IMR-90 (cell line): ENCODE measurements around the gene EMILIN2. TPM values are rescaled to one million over a fixed set of nuclear protein-coding genes. Genes with fewer than 3 reads are reported as not detected.

Experiments
- ATAC-seq: fragments of 200-7000 bp; cut with Tn5 transposase; 2 replicates; pipeline ENCODE4 v1.9.1; 2020; ENCODE audit warnings: low read depth, mild to moderate bottlenecking, moderate library complexity
- BruUV-seq: library from RNA; stranded (reverse); fragments of 400-500 nt; replicated peaks from 2 replicates; lab custom pipeline; 2021; lab: Mats Ljungman, UMichigan
- CTCF ChIA-PET: fragments of 300-600 bp; formaldehyde crosslinking; extraction: SDS; loops from one replicate; lab custom pipeline; 2021; ENCODE audit warnings: antibody characterized with exemption; lab: Yijun Ruan, JAX
- POLR2A ChIA-PET: fragments of 300-600 bp; sonication (Branson Sonifier 250); formaldehyde crosslinking; loops from one replicate; lab custom pipeline; 2022; ENCODE audit warnings: antibody characterized with exemption; ENCODE audit not compliant: unreplicated experiment; lab: Charles Lee
- DNase-seq: peaks from one replicate; pipeline ENCODE4 v3.0.0; 2013
- H2AFZ ChIP-seq: replicated peaks from 2 replicates; pipeline ENCODE3; 2013; ENCODE audit warnings: low read length, mild to moderate bottlenecking; ENCODE audit not compliant: poor library complexity
- H2AK5ac ChIP-seq: 2 replicates; pipeline ENCODE4 v1.6.1; 2013; ENCODE audit warnings: low read depth, low read length, inconsistent platforms
- H2AK9ac ChIP-seq: replicated peaks from 2 replicates; pipeline ENCODE3; 2013; ENCODE audit warnings: mild to moderate bottlenecking, low read depth, low read length, moderate library complexity; ENCODE audit not compliant: poor library complexity
- H2BK120ac ChIP-seq: 2 replicates; pipeline ENCODE4 v1.6.1; 2013; ENCODE audit warnings: low read depth, low read length, inconsistent platforms
- H2BK15ac ChIP-seq: 3 replicates; pipeline ENCODE4 v1.6.1; 2013; ENCODE audit warnings: low read depth, low read length, inconsistent platforms
- H2BK20ac ChIP-seq: 2 replicates; pipeline ENCODE4 v1.6.1; 2013; ENCODE audit warnings: low read depth, mild to moderate bottlenecking, inconsistent platforms, low read length, moderate library complexity
- H2BK5ac ChIP-seq: 2 replicates; pipeline ENCODE4 v1.6.1; 2013; ENCODE audit warnings: mild to moderate bottlenecking, low read depth, low read length, inconsistent platforms; ENCODE audit not compliant: poor library complexity, severe bottlenecking
- H3K14ac ChIP-seq: replicated peaks from 2 replicates; pipeline ENCODE4 v1.6.1; 2013; ENCODE audit warnings: low read depth, low read length, inconsistent platforms
- H3K18ac ChIP-seq: 2 replicates; pipeline ENCODE4 v1.6.1; 2013; ENCODE audit warnings: low read depth, low read length, control low read depth
- H3K23ac ChIP-seq: 2 replicates; pipeline ENCODE4 v1.6.1; 2013; ENCODE audit warnings: low read depth, low read length, inconsistent platforms
- H3K27ac ChIP-seq: 2 replicates; pipeline ENCODE4 v1.5.1; 2013; ENCODE audit warnings: mild to moderate bottlenecking, control low read depth, low read length; ENCODE audit not compliant: insufficient read depth
- H3K27me3 ChIP-seq: 2 replicates; pipeline ENCODE4 v1.6.1; 2013; ENCODE audit warnings: low read length; ENCODE audit not compliant: control insufficient read depth, insufficient read depth
- H3K36me3 ChIP-seq: 2 replicates; pipeline ENCODE4 v1.6.1; 2013; ENCODE audit warnings: low read length, mixed read lengths; ENCODE audit not compliant: control insufficient read depth, insufficient read depth
- H3K4ac ChIP-seq: 2 replicates; pipeline ENCODE4 v1.6.1; 2013; ENCODE audit warnings: low read depth, low read length, inconsistent platforms
- H3K4me1 ChIP-seq: 2 replicates; pipeline ENCODE4 v1.6.1; 2013; ENCODE audit warnings: low read length, mixed read lengths; ENCODE audit not compliant: control insufficient read depth, insufficient read depth
- H3K4me2 ChIP-seq: 2 replicates; pipeline ENCODE4 v1.6.1; 2013; ENCODE audit warnings: low read depth, mild to moderate bottlenecking, control low read depth, low read length, moderate library complexity
- H3K4me3 ChIP-seq: 2 replicates; pipeline ENCODE4 v1.5.1; 2013; ENCODE audit warnings: low read depth, mild to moderate bottlenecking, control low read depth, low read length, moderate library complexity; ENCODE audit not compliant: insufficient read depth
- H3K56ac ChIP-seq: 2 replicates; pipeline ENCODE4 v1.6.1; 2013; ENCODE audit warnings: low read length, inconsistent platforms; ENCODE audit not compliant: insufficient read depth; ENCODE audit errors: extremely low read depth
- H3K79me1 ChIP-seq, 2 experiments: 2 replicates each; pipeline ENCODE4 v1.6.1; 2013; ENCODE audit warnings: low read length in 2 of 2, inconsistent platforms in 1 of 2, low read depth in 1 of 2
- H3K9ac ChIP-seq: 2 replicates; pipeline ENCODE4 v1.6.1; 2013; ENCODE audit warnings: low read depth, low read length, control low read depth
- H3K9me1 ChIP-seq: 2 replicates; pipeline ENCODE4 v1.6.1; 2013; ENCODE audit warnings: low read length, inconsistent platforms; ENCODE audit not compliant: insufficient read depth
- H3K9me3 ChIP-seq: 2 replicates; pipeline ENCODE4 v1.6.1; 2013; ENCODE audit warnings: low read length; ENCODE audit not compliant: control insufficient read depth, insufficient read depth
- H4K20me1 ChIP-seq: 2 replicates; pipeline ENCODE4 v1.6.1; 2013; ENCODE audit warnings: low read length, inconsistent platforms; ENCODE audit not compliant: insufficient read depth
- H4K5ac ChIP-seq: 2 replicates; pipeline ENCODE4 v1.6.1; 2013; ENCODE audit warnings: mild to moderate bottlenecking, low read depth, low read length, control low read depth
- H4K8ac ChIP-seq, 2 experiments: 2 replicates each; pipeline ENCODE4 v1.6.1; 2013; ENCODE audit warnings: low read depth in 2 of 2, low read length in 2 of 2, control low read depth in 1 of 2, inconsistent platforms in 1 of 2
- H4K91ac ChIP-seq: 2 replicates; pipeline ENCODE4 v1.6.1; 2013; ENCODE audit warnings: low read depth, low read length, inconsistent platforms; ENCODE audit not compliant: insufficient read depth
- CTCF ChIP-seq: conservative IDR thresholded peaks from 2 replicates; pipeline ENCODE4 v1.5.1; 2012; ENCODE audit warnings: mild to moderate bottlenecking, low read depth, low read length, improper control_type of control experiment
- WGBS, 2 experiments: methylation state at CpG; one replicate each; pipeline versions ENCODE4 v1.1.5 to v1.1.7; 2013; ENCODE audit warnings: missing lambda C conversion rate in 2 of 2; ENCODE audit not compliant: insufficient read length in 1 of 2; ENCODE audit errors: extremely low coverage in 2 of 2; 5-methylcytosine and 5-hydroxymethylcytosine counted together
- dilution Hi-C: fragments of 300-500 bp; cut with HindIII; formaldehyde crosslinking; loops from one replicate; pipeline ENCODE4 v1.14.3; 2018; ENCODE audit warnings: low sequenced_read_pairs; ENCODE audit not compliant: unreplicated experiment
- in situ Hi-C: fragments of 300-500 bp; cut with MboI; formaldehyde crosslinking; loops from 3 replicates; pipeline ENCODE4 v1.14.3; 2019; ENCODE audit warnings: low sequenced_read_pairs, inconsistent platforms, mixed read lengths
- intact Hi-C: fragments of 100-400 bp; cut with micrococcal nuclease; formaldehyde crosslinking; loops from 2 replicates; pipeline ENCODE4 v1.10.0; 2022
- polyA plus RNA-seq, 3 experiments: library from polyadenylated mRNA; depleted of rRNA; stranded (reverse); fragments of >200 nt; gene quantifications; 2 replicates each; pipeline ENCODE4 v1.2.3, GENCODE V29; 2012; ENCODE audit warnings: low replicate concordance in 1 of 3
- total RNA-seq: library from RNA; depleted of rRNA; stranded (reverse); fragments of >200 nt; gene quantifications from 2 replicates; pipeline ENCODE4 v1.2.3, GENCODE V29; 2012

The EMILIN2 gene
- total and polyA plus RNA-seq, 2 of the 4 experiments (the other 2 are of a cell fraction), result under 0.01 to 0.14 TPM

- CTCF ChIA-PET, result no interaction called here
Observed at GRCh38 chr18:2814928-2815327, 31.9 kb upstream of the EMILIN2 start.

More at GRCh38 chr18:2814928-2815327, 31.9 kb upstream of the EMILIN2 start:
- H2BK5ac ChIP-seq, result no peak overlapping the region
- no peak overlapping the region for H2BK15ac ChIP-seq
- no peaks in the 10 kb centered on the region for H3K36me3 ChIP-seq
- in situ Hi-C loops (no loop called here), intact Hi-C loops (no loop called here), dilution Hi-C loops (no loop called here)
- no peak overlapping the region for H3K18ac ChIP-seq
- H4K5ac ChIP-seq, result no peak overlapping the region
- H3K79me1 ChIP-seq, result no peaks in the 10 kb centered on the region
- no peak overlapping the region for H2AK9ac ChIP-seq
- no peak overlapping the region for H3K23ac ChIP-seq
- H2AFZ ChIP-seq, result no peak overlapping the region
- no peaks in the 10 kb centered on the region for H3K9me1 ChIP-seq
- H3K4ac ChIP-seq, result no peak overlapping the region
- no peak overlapping the region for H3K27ac ChIP-seq
- no peak overlapping the region for H3K14ac ChIP-seq
- H4K20me1 ChIP-seq, result no peaks in the 10 kb centered on the region
- TF ChIP-seq CTCF, result no peak
- DNase-seq (no peak), ATAC-seq (no peak)
- no peak overlapping the region for H3K4me3 ChIP-seq
- no peak overlapping the region for H2AK5ac ChIP-seq
- H2BK120ac ChIP-seq, result no peak overlapping the region
- no peak overlapping the region for H4K91ac ChIP-seq
- no peak overlapping the region for H4K8ac ChIP-seq
- H3K56ac ChIP-seq, result no peak overlapping the region
- WGBS, 2 experiments, result no CpG with 5 or more reads among the region's 2 CpGs
- no peak overlapping the region for H2BK20ac ChIP-seq
- BruUV-seq, result no TSS peak
- H3K9me3 ChIP-seq, result peaks cover 5% of the 10 kb centered on the region; the same call in 1 of the 2 replicates
- POLR2A ChIA-PET, result no interaction called here
- no peaks in the 10 kb centered on the region for H3K27me3 ChIP-seq
- no peak overlapping the region for H3K4me2 ChIP-seq
- no peaks in the 10 kb centered on the region for H3K4me1 ChIP-seq
- no peak overlapping the region for H3K9ac ChIP-seq
